ENCODE results near the gene TRMT61A.
"Not testable (repeated sequence)": the region's sequence is repeated elsewhere in the genome, so short reads cannot be mapped to it uniquely, and the experiment has no call there.

TRMT61A gene

GRCh38 chr14:103501041-103501870 is 27.7 kb upstream of the TRMT61A start:
- no peaks in the 10 kb centered on the region for H3K9me3 ChIP-seq (ENCODE audit: control insufficient read depth, insufficient read depth, low read length)
- H3K36me3 ChIP-seq (ENCODE audit: insufficient read depth, low read length) = peaks cover 19% of the 10 kb centered on the region
- peaks cover 4% of the 10 kb centered on the region; the same call in 1 of the 2 replicates for H3K4me1 ChIP-seq (ENCODE audit: insufficient read depth, low read length)
- no peak overlapping the region for H3K9ac ChIP-seq (ENCODE audit: low read depth, low read length)

DNA sequence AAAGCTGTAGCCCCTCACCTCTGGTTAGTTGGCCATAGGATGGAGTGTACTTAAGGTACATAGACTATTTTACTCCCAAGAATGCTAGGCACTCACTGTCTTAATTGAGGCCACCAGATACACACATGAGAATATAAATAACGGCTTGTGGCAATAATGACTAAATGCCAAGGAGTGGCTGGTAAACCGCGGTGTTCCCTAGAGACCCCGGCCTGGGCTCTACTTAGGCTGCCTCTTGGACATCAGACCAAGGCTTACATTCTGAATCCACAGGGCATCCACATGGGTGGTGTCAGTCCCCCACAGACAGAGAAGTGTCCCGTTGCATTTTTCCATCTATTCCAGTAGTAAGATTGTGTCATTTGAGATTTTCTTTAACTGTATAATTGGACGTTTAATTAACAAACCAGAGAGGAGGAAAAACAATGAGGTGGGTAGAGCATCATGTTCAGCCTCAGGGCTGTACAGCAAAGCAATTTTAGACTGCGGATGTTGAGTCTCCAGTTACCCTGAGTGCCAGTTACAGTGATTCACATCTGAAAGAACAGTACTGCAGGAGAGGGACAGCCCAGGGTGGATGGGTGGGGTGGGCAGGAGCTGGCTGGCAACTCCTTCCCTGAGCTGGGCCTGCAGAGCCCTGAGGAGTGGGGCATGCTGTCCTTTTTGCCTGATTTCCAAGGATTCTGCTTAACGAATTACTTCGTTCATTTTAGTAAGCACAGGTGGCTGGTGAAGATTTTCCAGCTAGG is 26.9 kb upstream of the TRMT61A start:
- Histone ChIP-seq H3K9ac (ENCODE audit: low read depth, low read length) (no peak overlapping the region), H3K4me1 (ENCODE audit: insufficient read depth, low read length) (peaks cover 4% of the 10 kb centered on the region; the same call in 1 of the 2 replicates), H3K9me3 (ENCODE audit: control insufficient read depth, insufficient read depth, low read length) (no peaks in the 10 kb centered on the region), H3K36me3 (ENCODE audit: insufficient read depth, low read length) (peaks cover 19% of the 10 kb centered on the region)

DNA sequence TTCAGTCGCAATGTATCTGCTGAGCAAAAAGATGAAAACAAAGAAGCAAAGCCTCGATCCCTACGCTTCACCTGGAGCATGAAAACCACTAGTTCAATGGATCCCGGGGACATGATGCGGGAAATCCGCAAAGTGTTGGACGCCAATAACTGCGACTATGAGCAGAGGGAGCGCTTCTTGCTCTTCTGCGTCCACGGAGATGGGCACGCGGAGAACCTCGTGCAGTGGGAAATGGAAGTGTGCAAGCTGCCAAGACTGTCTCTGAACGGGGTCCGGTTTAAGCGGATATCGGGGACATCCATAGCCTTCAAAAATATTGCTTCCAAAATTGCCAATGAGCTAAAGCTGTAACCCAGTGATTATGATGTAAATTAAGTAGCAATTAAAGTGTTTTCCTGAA is 26.1 kb upstream of the TRMT61A start:
- Histone ChIP-seq H3K9ac (ENCODE audit: low read depth, low read length) (no peak overlapping the region), H3K9me3 (ENCODE audit: control insufficient read depth, insufficient read depth, low read length) (no peaks in the 10 kb centered on the region), H3K36me3 (ENCODE audit: insufficient read depth, low read length) (peaks cover 19% of the 10 kb centered on the region), H3K4me1 (ENCODE audit: insufficient read depth, low read length) (peaks cover 4% of the 10 kb centered on the region; the same call in 1 of the 2 replicates)

DNA sequence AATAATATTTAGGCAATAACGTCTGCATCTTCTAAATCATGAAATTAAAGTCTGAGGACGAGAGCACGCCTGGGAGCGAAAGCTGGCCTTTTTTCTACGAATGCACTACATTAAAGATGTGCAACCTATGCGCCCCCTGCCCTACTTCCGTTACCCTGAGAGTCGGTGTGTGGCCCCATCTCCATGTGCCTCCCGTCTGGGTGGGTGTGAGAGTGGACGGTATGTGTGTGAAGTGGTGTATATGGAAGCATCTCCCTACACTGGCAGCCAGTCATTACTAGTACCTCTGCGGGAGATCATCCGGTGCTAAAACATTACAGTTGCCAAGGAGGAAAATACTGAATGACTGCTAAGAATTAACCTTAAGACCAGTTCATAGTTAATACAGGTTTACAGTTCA is 25.7 kb upstream of the TRMT61A start:
- Histone ChIP-seq H3K4me1 (ENCODE audit: insufficient read depth, low read length) (peaks cover 4% of the 10 kb centered on the region; the same call in 1 of the 2 replicates), H3K9ac (ENCODE audit: low read depth, low read length) (no peak overlapping the region), H3K9me3 (ENCODE audit: control insufficient read depth, insufficient read depth, low read length) (no peaks in the 10 kb centered on the region), H3K36me3 (ENCODE audit: insufficient read depth, low read length) (peaks cover 19% of the 10 kb centered on the region)

- Histone ChIP-seq H3K36me3 (ENCODE audit: insufficient read depth, low read length) (peaks cover 22% of the 10 kb centered on the region), H3K9me3 (ENCODE audit: control insufficient read depth, insufficient read depth, low read length) (no peaks in the 10 kb centered on the region), H3K4me1 (ENCODE audit: insufficient read depth, low read length) (peaks cover 4% of the 10 kb centered on the region; the same call in 1 of the 2 replicates), H3K9ac (ENCODE audit: low read depth, low read length) (no peak overlapping the region)
Measured at GRCh38 chr14:103504991-103505565, 23.9 kb upstream of the TRMT61A start.

DNA sequence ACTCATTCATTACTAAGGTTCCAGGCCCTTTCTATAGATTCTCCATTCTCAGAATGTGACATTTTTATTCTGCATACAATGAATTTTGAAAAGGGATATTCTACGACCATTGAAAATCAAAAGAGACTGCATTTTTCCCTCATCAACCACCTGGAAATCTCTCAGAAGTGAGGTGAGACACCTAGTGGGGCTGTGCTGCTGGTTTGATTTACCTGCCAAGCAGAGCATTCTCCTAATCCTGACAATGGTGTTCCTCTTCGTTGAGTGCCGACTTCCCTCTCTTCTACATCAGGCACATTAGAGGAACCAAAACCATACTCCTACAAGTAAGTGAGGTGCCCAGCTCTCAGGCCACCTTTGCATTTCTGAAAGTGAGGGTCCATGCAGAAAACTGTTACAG is 21.2 kb upstream of the TRMT61A start:
- H3K9me3 ChIP-seq (ENCODE audit: control insufficient read depth, insufficient read depth, low read length) = no peaks in the 10 kb centered on the region
- H3K9ac ChIP-seq (ENCODE audit: low read depth, low read length) = no peak overlapping the region
- no peaks in the 10 kb centered on the region for H3K4me1 ChIP-seq (ENCODE audit: insufficient read depth, low read length)
- H3K36me3 ChIP-seq (ENCODE audit: insufficient read depth, low read length) = peaks cover 16% of the 10 kb centered on the region

DNA sequence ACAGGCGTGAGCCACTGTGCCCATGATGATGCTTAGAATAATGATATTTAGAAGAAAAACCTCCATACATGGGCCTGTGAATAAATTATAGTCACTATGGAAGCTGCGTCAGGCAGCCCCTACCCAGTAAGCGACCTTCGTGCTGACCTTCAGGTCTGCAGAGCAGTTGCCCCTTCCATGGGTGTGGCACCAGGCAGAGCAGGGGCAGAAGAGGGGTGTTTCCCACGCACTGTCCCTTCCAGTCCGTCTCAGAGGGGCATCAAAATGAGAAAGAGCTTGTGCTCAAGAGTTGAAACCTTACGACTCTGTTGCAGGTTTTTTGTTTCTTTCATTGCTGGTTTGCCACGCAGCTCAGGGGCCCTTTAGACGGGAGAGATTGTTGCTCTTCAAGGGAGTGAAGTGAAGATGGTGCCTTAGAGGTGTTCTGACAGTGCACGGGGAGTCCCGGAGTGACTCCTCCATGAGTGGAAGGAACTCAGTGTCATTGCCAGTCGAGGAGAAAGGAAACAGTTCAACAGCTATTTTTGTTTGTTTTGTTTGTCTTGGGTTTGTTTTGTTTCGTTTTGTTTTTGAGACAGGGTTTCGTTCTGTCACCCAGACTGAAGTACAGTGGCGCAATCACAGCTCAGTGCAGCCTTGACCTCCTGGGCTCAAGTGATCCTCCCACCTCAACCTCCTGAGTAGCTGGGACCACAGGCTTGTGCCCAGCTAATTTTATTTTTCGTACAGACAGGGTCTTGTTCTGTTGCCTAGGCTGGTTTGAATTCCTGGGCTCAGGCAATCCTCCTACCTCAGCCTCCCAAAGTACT is 20.3 kb upstream of the TRMT61A start:
- no peaks in the 10 kb centered on the region for H3K4me1 ChIP-seq (ENCODE audit: insufficient read depth, low read length)
- H3K36me3 ChIP-seq (ENCODE audit: insufficient read depth, low read length) = peaks cover 11% of the 10 kb centered on the region
- H3K9me3 ChIP-seq (ENCODE audit: control insufficient read depth, insufficient read depth, low read length) = no peaks in the 10 kb centered on the region
- H3K9ac ChIP-seq (ENCODE audit: low read depth, low read length) = no peak overlapping the region

DNA sequence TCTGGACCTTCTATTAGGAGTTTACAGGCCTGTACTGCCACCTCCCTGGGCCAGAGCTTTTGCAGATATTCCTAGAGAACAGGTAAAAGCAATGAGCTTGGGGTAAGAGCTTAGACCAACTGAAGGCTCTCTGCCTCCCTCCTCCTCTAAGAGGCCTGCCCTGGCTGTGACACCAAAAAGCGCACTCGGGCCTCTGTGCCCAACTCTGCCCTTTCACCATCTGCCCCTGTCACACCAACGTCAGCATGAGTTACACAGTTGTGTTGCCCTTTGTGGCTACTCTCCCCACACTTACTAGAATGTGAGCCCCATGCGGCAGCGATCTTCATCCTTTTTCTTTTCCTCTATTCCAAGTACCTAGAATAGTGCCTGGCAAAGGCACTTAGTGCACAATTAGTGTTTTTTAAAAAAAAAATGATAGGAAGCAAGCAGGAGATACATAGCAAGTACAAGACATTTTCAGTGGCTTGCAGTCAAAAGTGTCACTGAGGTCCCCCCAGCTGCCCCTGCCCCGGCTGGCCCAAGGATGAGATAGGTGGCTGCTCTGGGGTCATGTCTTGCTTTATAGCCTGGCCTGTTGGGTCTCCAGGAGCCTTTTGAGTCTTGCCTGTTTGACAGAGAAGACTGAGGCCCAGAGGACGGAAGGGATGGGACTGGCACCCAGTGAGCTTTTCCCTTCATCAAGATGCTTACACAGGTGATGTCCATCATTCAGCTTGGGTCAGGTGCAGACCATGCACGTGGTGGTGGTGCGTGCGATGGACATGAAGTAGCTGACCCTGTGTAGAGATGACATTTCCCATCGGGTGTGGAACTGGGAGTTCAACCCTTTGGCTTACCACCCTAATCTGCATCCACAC is 18.9 kb upstream of the TRMT61A start:
- no peaks in the 10 kb centered on the region for H3K9me3 ChIP-seq (ENCODE audit: control insufficient read depth, insufficient read depth, low read length)
- H3K4me1 ChIP-seq (ENCODE audit: insufficient read depth, low read length) = no peaks in the 10 kb centered on the region
- peaks cover 4% of the 10 kb centered on the region; the same call in 1 of the 2 replicates for H3K36me3 ChIP-seq (ENCODE audit: insufficient read depth, low read length)
- H3K9ac ChIP-seq (ENCODE audit: low read depth, low read length) = no peak overlapping the region

- peaks cover 4% of the 10 kb centered on the region; the same call in 1 of the 2 replicates for H3K36me3 ChIP-seq (ENCODE audit: insufficient read depth, low read length)
- H3K9ac ChIP-seq (ENCODE audit: low read depth, low read length) = no peak overlapping the region
- H3K9me3 ChIP-seq (ENCODE audit: control insufficient read depth, insufficient read depth, low read length) = no peaks in the 10 kb centered on the region
- no peaks in the 10 kb centered on the region for H3K4me1 ChIP-seq (ENCODE audit: insufficient read depth, low read length)
Measured at GRCh38 chr14:103510724-103511693, 18.0 kb upstream of the TRMT61A start.

GRCh38 chr14:103512180-103512579 is 16.8 kb upstream of the TRMT61A start:
- not testable (repeated sequence) for H3K9ac ChIP-seq (ENCODE audit: low read depth, low read length); H3K36me3 ChIP-seq (ENCODE audit: insufficient read depth, low read length)

DNA sequence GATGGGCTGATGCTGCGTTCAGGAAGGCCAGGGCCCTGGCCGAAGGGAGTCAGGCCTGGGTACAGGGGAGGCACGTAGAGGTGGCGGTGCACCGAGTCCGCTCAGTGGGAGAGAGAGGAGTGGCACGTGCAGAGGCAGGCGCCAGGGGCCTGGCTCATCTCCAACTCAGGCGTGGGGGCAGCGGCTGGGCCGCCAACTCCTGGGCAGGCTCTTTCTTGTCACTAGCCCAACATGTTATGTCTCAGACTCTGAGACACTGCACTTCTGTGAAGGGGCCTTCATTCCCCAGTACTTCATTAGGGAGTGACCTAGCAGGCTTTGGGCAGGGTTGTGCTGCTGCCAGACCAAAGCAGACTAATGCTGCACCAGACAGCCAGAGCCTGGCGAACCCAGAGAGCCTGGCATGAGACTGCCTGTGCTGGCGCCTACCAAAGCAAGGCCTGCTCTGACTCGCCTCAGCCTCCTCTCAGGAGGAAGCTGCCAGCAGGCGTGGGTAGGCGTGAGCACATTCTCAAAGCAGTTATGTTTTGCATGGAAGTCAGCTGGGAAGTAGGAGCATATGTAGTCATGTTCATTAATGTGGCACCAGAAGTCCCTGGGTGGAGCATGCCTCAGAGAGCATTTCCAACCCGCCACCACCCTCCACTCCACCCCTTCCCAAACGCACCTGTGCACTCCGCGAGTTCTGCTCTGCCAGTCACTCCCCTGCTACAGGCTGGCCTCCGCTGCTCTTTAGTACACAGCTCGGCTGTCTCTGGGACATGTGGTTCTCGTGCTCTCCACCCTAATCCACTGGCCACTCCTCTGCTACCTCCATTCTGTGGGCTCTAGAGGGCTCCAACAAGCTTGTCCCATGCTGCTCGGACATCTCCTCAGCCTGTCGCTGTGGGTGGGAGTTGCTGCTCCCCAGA is 16.0 kb upstream of the TRMT61A start:
- H3K9me3 ChIP-seq (ENCODE audit: control insufficient read depth, insufficient read depth, low read length) = no peaks in the 10 kb centered on the region
- H3K4me1 ChIP-seq (ENCODE audit: insufficient read depth, low read length) = peaks cover 3% of the 10 kb centered on the region
- no peak overlapping the region for H3K9ac ChIP-seq (ENCODE audit: low read depth, low read length)

More at GRCh38 chr14:103512180-103512579, 16.8 kb upstream of the TRMT61A start:
- not testable (repeated sequence) for H3K9me3 ChIP-seq (ENCODE audit: control insufficient read depth, insufficient read depth, low read length); H3K4me1 ChIP-seq (ENCODE audit: insufficient read depth, low read length)

More for the DNA sequence above, 16.0 kb upstream of the TRMT61A start:
- peaks cover 4% of the 10 kb centered on the region; the same call in 1 of the 2 replicates for H3K36me3 ChIP-seq (ENCODE audit: insufficient read depth, low read length)
